Coronary artery (tissue), 2 donors: ENCODE results near the gene PPM1B.

Experiments used
- DNase-seq: peaks from one replicate; pipeline ENCODE4 v3.0.0-alpha.2; 2017; ENCODE audit warnings: low spot score
- H3K27ac ChIP-seq, 2 donors: fragments of 200-600 bp; sonication (generic); one replicate each; pipeline ENCODE4 v1.5.1; 2016 to 2019
- H3K4me3 ChIP-seq: fragments of 200-600 bp; sonication (generic); 2 replicates; pipeline ENCODE4 v1.5.1; 2016; ENCODE audit warnings: mild to moderate bottlenecking, moderate library complexity
- TF ChIP-seq, protein P1 (sequence below): fragments of 200-600 bp; sonication (generic); IDR thresholded peaks from one replicate; pipeline ENCODE4 v1.5.1; 2019; ENCODE audit warnings: antibody characterized with exemption

The PPM1B gene

DNA sequence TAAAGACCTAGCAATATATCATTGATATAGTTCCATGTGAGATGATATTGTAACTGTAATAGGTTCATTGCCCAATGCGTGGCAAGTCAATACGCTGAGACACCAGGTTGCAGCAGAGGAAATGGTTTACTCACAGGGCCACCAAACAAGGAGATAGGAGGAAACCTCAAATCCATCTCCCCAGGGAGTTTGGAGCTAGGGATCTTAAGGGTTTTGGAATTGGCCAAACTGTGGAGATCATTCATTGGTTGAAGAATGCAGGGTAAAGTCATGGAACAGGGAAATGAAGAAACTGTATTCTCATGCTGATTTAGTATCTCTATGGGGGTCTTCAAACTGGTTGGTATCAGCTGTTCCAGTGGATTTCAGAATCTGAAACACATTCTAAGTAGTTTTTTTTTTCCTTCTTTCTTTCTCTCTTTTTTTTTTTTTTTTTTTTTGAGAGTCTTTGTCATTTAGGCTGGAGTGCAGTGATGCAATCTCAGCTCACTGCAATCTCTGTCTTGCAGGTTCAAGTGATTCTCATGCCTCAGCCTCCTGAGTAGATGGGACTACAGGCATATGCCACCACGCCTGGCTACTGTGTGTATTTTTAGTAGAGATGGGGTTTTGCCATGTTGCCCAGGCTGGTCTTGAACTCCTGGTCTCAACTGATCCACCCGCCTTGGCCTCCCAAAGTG, 30.7 kb upstream of the PPM1B start:
- H3K27ac ChIP-seq, result no peak overlapping the region
- TF ChIP-seq, protein P1, sequence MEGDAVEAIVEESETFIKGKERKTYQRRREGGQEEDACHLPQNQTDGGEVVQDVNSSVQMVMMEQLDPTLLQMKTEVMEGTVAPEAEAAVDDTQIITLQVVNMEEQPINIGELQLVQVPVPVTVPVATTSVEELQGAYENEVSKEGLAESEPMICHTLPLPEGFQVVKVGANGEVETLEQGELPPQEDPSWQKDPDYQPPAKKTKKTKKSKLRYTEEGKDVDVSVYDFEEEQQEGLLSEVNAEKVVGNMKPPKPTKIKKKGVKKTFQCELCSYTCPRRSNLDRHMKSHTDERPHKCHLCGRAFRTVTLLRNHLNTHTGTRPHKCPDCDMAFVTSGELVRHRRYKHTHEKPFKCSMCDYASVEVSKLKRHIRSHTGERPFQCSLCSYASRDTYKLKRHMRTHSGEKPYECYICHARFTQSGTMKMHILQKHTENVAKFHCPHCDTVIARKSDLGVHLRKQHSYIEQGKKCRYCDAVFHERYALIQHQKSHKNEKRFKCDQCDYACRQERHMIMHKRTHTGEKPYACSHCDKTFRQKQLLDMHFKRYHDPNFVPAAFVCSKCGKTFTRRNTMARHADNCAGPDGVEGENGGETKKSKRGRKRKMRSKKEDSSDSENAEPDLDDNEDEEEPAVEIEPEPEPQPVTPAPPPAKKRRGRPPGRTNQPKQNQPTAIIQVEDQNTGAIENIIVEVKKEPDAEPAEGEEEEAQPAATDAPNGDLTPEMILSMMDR, result no peak
- DNase-seq, result no peak

DNA sequence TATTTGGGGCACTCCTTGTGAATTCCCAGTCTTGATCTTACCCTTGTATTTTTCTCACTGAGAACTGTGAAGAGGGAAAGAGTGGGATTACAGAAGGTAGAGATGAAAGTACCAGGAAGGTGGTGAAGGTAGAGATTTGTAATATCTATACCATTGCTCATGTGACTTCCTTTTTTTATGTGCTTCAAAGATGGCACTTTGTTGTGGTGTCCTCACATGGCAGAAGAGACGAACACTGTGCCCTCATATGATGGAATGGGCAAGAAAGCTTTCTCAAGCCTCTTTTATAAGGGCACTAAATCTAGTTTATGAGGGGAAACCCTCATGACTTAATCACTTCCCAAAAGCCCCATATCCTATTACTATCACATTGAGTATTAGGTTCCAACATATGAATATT, 28.9 kb upstream of the PPM1B start:
- TF ChIP-seq, protein P1, result no peak
- Histone ChIP-seq H3K27ac (no peak overlapping the region), H3K4me3 (no peak overlapping the region)
- DNase-seq, result no peak

More for the DNA sequence above, 30.7 kb upstream of the PPM1B start:
- no peak overlapping the region for H3K4me3 ChIP-seq

DNA sequence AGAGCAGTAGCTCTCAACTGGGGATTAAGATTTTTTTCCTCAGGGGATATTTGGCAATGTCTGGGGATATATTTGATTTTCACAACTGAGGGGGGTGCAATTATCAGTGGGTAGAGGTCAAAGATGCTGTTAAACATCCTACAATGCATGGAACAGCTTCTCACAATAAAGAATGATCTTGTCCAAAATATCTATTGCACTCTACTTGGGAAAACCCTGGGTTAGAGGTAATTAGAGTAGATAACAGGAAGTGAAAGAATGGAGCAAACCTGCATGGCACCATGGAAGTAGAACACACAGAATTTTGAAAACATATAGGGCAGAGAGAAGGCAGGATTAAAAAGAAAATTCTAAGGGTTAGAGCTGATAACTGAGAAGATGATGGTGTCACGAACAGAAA, 26.4 kb upstream of the PPM1B start:
- Histone ChIP-seq H3K27ac (no peak overlapping the region), H3K4me3 (no peak overlapping the region)
- TF ChIP-seq, protein P1, result no peak
- no peak for DNase-seq

DNA sequence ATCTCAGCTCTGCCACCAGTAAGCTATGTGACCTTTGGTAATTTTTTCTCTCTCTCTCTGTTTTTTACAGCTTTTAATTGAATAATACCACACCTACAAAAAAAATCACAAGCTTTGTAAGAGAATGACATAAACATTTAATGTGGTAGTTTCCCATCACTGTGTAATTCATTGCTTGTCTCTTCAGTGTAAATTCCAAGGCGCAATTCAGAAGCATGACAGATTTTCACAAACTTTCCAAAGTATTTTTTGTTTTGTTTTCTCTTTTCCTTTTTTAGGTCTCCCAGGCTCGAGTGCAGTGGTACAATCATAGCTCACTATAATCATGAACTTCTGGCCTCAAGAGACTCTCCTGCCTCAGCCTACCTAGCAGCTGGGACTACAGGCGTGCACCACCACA, 25.0 kb upstream of the PPM1B start:
- Histone ChIP-seq H3K27ac (peak overlapping the region in 1 of 2 donors; percentile 24), H3K4me3 (no peak overlapping the region)
- no peak for DNase-seq
- TF ChIP-seq, protein P1, result no peak

DNA sequence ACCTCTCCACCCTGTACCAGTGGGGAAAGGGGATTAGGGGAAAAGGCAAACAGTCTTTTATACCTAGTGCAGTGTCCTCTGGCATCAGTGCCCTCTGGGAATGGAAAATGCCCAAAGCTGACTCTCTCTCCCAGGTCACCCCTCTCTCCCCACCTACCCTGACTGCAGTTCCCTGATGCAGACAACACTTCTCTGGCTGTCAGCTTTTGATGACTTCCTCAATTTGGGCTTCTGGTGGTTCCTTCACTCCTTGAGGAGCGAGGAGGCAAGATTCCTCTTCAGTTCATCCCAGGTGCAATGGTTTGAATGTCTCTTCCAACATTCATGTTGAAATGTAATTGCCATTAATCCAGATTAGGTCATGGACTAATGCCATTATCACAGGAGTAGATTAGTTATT, 19.7 kb upstream of the PPM1B start:
- no peak for DNase-seq
- TF ChIP-seq, protein P1, result no peak
- Histone ChIP-seq H3K27ac (no peak overlapping the region), H3K4me3 (no peak overlapping the region)

DNA sequence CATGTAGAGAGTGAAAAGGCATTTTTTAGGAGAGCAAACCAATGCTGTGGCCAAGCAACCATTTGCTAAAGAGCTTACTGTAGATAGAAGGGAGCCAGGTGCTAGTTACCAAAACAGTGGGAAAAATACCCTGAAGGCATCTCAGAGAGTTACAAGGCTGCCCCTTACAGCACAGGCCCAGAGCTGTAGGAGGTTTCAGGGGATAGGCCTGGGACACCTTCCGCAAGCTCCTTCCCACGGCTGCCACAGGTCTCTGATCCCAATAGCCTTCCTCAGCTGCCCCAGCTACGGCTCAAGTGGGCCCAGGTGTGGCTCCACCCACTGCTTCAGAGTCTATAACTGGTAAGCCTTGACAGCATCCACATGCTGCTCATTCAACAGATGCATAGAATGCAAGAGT, 18.2 kb upstream of the PPM1B start:
- Histone ChIP-seq H3K4me3 (no peak overlapping the region), H3K27ac (no peak overlapping the region)
- TF ChIP-seq, protein P1, result no peak
- DNase-seq, result no peak

DNA sequence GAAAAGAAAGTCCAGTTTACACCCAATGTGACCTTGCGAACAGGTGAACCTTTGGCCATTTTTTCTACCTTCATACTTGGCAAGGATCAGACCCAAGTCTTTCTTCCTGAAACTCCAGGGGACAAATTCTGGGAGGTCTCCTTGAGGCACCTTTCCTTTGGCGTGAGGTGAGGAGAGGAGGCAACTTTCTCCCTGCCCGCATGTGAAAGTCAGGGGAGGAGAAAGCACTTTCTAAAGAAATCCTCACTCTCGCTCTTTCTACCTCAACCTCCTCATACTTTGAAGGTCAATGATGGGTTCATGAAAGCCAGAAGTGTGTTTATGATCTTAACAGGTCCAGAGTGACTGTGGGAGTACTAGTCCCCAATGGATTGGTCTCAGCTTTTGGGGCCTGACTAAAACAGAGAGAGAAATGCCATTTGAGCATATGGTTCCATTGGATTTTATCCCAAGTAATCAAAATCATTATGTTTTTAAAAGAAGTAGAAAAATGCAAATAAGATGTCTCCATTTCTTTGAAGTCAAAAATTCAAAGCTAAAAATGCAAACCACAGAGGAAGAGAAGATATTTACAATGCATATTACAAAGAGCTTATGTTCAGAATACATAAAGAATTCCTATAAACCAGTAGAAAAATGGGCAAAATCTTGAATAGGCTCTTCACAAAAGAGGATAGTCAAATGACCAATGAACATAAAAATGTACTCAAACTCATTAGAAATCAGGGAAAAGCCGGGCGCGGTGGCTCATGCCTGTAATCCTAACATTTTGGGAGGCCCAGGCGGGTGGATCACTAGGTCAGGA, 15.6 kb upstream of the PPM1B start:
- H3K4me3 ChIP-seq, result no peak overlapping the region
- TF ChIP-seq, protein P1, result no peak
- H3K27ac ChIP-seq, result no peak overlapping the region
- no peak for DNase-seq
